Tibial nerve (tissue), 3 donors: Measurements from ENCODE around the gene CD79A.

Source experiments
- CTCF ChIP-seq, 5 experiments: fragments of 200-600 bp in 3 of 5; fragments of 450-650 bp in 2 of 5; sonication (generic) in 3 of 5; IDR thresholded peaks; one replicate each; pipeline ENCODE4 v1.5.1; 2016 to 2019; ENCODE audit warnings: antibody characterized with exemption in 5 of 5, mild to moderate bottlenecking in 3 of 5, moderate library complexity in 2 of 5
- POLR2A ChIP-seq, 2 donors: fragments of 450-650 bp; IDR thresholded peaks; one replicate each; pipeline ENCODE4 v1.6.1; 2017; ENCODE audit warnings: antibody characterized with exemption in 2 of 2, mild to moderate bottlenecking in 2 of 2, moderate library complexity in 2 of 2

GRCh38 chr19:41910992-41911888 is 34.2 kb downstream of the CD79A start:
- TF ChIP-seq CTCF (IDR thresholded peaks at IDR 0.05): no peak
- TF ChIP-seq POLR2A (IDR thresholded peaks at IDR 0.05): no peak
